Adipocyte (in vitro differentiated cells): ENCODE data around the gene ZDHHC21.

Experiments used
- DNase-seq: peaks from one replicate; pipeline ENCODE4 v3.0.0-alpha.2; 2015; ENCODE audit warnings: low read depth
- H3K27me3 ChIP-seq: replicated peaks from 2 replicates; pipeline ENCODE4 v1.7.0; 2013; ENCODE audit warnings: mild to moderate bottlenecking, low read length, moderate library complexity; ENCODE audit not compliant: control insufficient read depth, insufficient read depth
- H3K36me3 ChIP-seq: 2 replicates; pipeline ENCODE4 v1.7.0; 2013; ENCODE audit warnings: low read length, mild to moderate bottlenecking, moderate library complexity; ENCODE audit not compliant: control insufficient read depth, insufficient read depth, severe bottlenecking
- H3K4me1 ChIP-seq: 2 replicates; pipeline ENCODE4 v1.7.0; 2013; ENCODE audit warnings: mild to moderate bottlenecking, low read length, moderate library complexity; ENCODE audit not compliant: control insufficient read depth, insufficient read depth
- H3K4me3 ChIP-seq: 2 replicates; pipeline ENCODE4 v1.7.0; 2013; ENCODE audit warnings: mild to moderate bottlenecking, low read length, moderate library complexity
- H3K9ac ChIP-seq: 2 replicates; pipeline ENCODE4 v1.7.0; 2013; ENCODE audit warnings: mild to moderate bottlenecking, low read length, moderate library complexity
- H3K9me3 ChIP-seq: 2 replicates; pipeline ENCODE4 v1.7.0; 2013; ENCODE audit warnings: mild to moderate bottlenecking, low read length, moderate library complexity; ENCODE audit not compliant: control insufficient read depth

ZDHHC21 gene

GRCh38 chr9:14652729-14653377, 40.4 kb downstream of the ZDHHC21 start:
- Histone ChIP-seq H3K27me3 (no peaks in the 10 kb centered on the region), H3K9me3 (peaks cover 30% of the 10 kb centered on the region), H3K4me3 (no peak overlapping the region), H3K36me3 (peaks cover 21% of the 10 kb centered on the region), H3K9ac (no peak overlapping the region), H3K4me1 (no peaks in the 10 kb centered on the region)
- peak; percentile 14 for DNase-seq

DNA sequence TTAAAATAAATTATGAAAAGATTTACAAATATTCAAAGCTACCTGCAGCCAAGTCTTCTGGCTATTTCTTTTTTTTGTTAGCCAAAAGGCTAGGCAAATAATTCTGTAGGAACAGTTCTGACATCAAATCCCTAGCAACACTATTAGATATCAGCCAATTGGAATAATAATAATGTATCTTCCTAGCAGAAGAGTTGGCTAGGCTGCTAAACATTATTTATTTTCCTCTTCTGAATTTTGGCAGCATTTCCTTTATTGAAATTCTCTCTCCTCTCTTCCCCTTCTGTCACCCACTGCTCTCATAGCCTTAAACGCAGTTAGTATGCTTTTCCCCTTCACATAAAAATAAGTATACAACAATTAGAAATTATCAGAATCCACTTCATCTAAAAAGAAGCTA, 42.6 kb downstream of the ZDHHC21 start:
- H3K9me3 ChIP-seq, result peaks cover 22% of the 10 kb centered on the region
- no peaks in the 10 kb centered on the region for H3K27me3 ChIP-seq
- H3K36me3 ChIP-seq, result peaks cover 10% of the 10 kb centered on the region
- no peak overlapping the region for H3K4me3 ChIP-seq
- no peaks in the 10 kb centered on the region for H3K4me1 ChIP-seq
- no peak for DNase-seq
- H3K9ac ChIP-seq, result no peak overlapping the region

- Histone ChIP-seq H3K4me3 (no peak overlapping the region), H3K36me3 (peaks cover 7% of the 10 kb centered on the region), H3K27me3 (no peaks in the 10 kb centered on the region), H3K9ac (no peak overlapping the region), H3K9me3 (no peaks in the 10 kb centered on the region), H3K4me1 (no peaks in the 10 kb centered on the region)
- DNase-seq, result no peak
Measured at GRCh38 chr9:14645648-14646047, 47.6 kb downstream of the ZDHHC21 start.

- no peak overlapping the region for H3K4me3 ChIP-seq
- no peak for DNase-seq
- H3K9me3 ChIP-seq, result no peaks in the 10 kb centered on the region
- H3K27me3 ChIP-seq, result no peaks in the 10 kb centered on the region
- H3K36me3 ChIP-seq, result peaks cover 7% of the 10 kb centered on the region
- H3K4me1 ChIP-seq, result no peaks in the 10 kb centered on the region
- no peak overlapping the region for H3K9ac ChIP-seq
Measured at GRCh38 chr9:14640967-14641366, 52.3 kb downstream of the ZDHHC21 start.

GRCh38 chr9:14640294-14640693, 52.9 kb downstream of the ZDHHC21 start:
- H3K27me3 ChIP-seq, result no peaks in the 10 kb centered on the region
- no peaks in the 10 kb centered on the region for H3K4me1 ChIP-seq
- H3K9ac ChIP-seq, result no peak overlapping the region
- H3K36me3 ChIP-seq, result peaks cover 7% of the 10 kb centered on the region
- H3K4me3 ChIP-seq, result no peak overlapping the region
- DNase-seq, result no peak
- H3K9me3 ChIP-seq, result no peaks in the 10 kb centered on the region

DNA sequence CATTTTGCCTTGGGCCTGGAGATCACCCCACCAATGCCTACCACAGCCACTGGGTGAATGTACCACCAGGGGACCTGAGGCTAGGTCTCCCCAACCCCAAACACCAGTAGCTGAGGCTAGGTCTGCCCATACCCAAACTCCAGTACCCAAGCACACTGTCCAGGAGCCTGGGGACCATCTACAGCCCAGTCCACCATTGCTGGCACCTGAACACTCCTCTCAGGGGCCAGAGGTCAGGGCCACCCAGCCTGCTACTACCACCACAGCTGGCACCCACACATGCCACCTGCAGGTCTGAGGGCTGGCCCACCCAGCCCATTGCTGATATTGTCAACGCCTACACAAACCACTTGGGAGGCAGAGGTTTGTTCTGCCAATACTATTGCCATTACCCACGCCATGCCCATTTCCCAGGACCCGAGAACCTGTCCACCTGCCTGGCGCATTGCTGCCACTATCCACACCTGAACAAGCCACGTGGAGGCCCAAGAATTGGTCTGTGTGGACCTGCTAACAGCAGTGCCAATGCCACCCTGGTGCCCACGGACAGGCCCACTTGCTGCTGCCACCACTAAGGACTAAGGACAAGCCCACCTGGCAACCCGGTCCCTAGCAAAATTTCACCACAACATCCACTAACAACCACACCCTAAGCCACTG, 59.2 kb downstream of the ZDHHC21 start:
- no peak for DNase-seq
- no peaks in the 10 kb centered on the region for H3K27me3 ChIP-seq
- no peak overlapping the region for H3K9ac ChIP-seq
- no peaks in the 10 kb centered on the region for H3K4me1 ChIP-seq
- H3K4me3 ChIP-seq, result no peak overlapping the region
- peaks cover 6% of the 10 kb centered on the region for H3K9me3 ChIP-seq
- peaks cover 16% of the 10 kb centered on the region for H3K36me3 ChIP-seq

GRCh38 chr9:14633148-14633547, 60.1 kb downstream of the ZDHHC21 start:
- H3K36me3 ChIP-seq, result peaks cover 16% of the 10 kb centered on the region
- H3K9me3 ChIP-seq, result peaks cover 6% of the 10 kb centered on the region
- H3K4me3 ChIP-seq, result no peak overlapping the region
- no peak overlapping the region for H3K9ac ChIP-seq
- no peaks in the 10 kb centered on the region for H3K27me3 ChIP-seq
- no peaks in the 10 kb centered on the region for H3K4me1 ChIP-seq
- no peak for DNase-seq

GRCh38 chr9:14627513-14627912, 65.7 kb downstream of the ZDHHC21 start:
- no peak for DNase-seq
- H3K9me3 ChIP-seq, result peaks cover 6% of the 10 kb centered on the region
- no peak overlapping the region for H3K4me3 ChIP-seq
- H3K27me3 ChIP-seq, result no peaks in the 10 kb centered on the region
- no peaks in the 10 kb centered on the region for H3K4me1 ChIP-seq
- H3K36me3 ChIP-seq, result peaks cover 16% of the 10 kb centered on the region
- no peak overlapping the region for H3K9ac ChIP-seq

DNA sequence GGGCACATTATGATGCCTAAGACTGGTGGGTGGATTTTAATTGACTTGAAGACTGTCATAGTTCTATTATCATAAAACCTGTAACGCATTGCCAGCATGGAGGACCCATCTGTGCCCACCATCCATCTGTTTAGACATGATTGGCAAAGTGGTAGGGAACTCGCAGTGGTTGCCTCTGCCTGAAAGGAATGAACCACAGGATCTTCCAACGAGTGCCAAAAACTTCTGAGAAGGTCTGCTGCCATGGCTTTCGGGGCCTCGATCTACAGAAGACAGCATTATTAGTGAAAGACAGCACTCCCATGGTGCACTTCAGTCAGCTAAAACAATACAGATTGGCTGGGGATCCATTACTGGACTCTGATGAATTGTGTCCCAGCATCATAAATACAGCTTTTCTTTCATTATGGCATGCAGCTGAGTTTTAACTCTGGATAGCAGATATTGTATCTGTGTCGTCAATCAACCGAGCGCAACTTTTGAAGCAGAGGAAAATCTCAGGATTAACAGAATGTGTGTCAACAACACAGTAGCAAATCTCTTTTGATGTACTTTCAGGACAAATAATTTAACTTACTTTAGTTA, 74.3 kb downstream of the ZDHHC21 start:
- DNase-seq, result no peak
- no peaks in the 10 kb centered on the region for H3K4me1 ChIP-seq
- no peak overlapping the region for H3K9ac ChIP-seq
- no peak overlapping the region for H3K4me3 ChIP-seq
- no peaks in the 10 kb centered on the region for H3K27me3 ChIP-seq
- no peaks in the 10 kb centered on the region for H3K9me3 ChIP-seq
- H3K36me3 ChIP-seq, result no peaks in the 10 kb centered on the region

DNA sequence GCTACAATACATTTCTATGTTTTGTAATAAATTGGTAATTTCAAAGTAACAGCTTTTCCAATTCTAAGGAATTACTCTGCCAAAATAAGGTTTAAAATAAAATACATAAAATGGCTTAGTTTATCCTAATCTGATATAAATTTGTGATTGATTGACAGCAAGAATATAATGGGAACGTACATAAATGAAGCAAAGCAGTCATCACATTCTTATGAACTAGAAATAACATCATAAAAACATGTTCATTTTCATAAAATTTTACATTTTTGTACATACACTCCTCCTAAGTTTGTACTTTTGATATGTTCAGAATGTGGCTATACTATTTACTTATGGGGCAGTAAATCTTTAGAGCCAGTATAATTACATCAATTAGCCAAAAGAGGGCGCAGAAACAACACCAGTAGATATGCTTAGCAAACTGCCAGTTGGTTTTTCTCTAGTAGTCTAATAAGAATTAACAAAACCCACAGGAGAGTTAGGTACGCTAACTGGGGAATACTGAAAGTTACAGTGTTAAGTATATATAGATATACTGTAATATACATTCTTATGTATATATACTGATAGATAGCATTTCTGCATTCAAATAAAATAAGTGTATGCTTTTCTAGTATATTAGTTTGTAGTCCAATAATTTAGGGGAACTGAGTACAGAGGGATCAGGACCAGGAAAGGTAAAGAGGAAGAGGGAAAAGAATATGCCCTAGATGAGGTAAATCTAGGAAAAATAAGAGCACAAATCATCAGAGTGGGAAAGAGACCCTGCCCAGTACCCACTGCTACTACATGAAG, 76.8 kb downstream of the ZDHHC21 start:
- H3K9ac ChIP-seq, result no peak overlapping the region
- no peaks in the 10 kb centered on the region for H3K36me3 ChIP-seq
- H3K4me3 ChIP-seq, result no peak overlapping the region
- no peaks in the 10 kb centered on the region for H3K9me3 ChIP-seq
- no peaks in the 10 kb centered on the region for H3K27me3 ChIP-seq
- no peaks in the 10 kb centered on the region for H3K4me1 ChIP-seq
- peak; percentile 79 for DNase-seq

GRCh38 chr9:14608540-14608939, 84.7 kb downstream of the ZDHHC21 start:
- Histone ChIP-seq H3K4me3 (no peak overlapping the region), H3K27me3 (no peaks in the 10 kb centered on the region), H3K9ac (no peak overlapping the region), H3K36me3 (no peaks in the 10 kb centered on the region), H3K4me1 (no peaks in the 10 kb centered on the region), H3K9me3 (no peaks in the 10 kb centered on the region)
- no peak for DNase-seq
